ENCODE measurements around the gene CKB. TPM values are rescaled to one million over a fixed set of nuclear protein-coding genes. Genes with fewer than 3 reads are reported as not detected.
A peak's percentile ranks its signal among the peaks of the same experiment; 100 is the strongest.

CKB gene
- total RNA-seq, 2 donors from 2014 or later = 4.5 to 13.4 TPM

- no peak overlapping the region for H3K4me3 Mint-ChIP-seq
- H3K9me3 Mint-ChIP-seq = no peaks in the 10 kb centered on the region
- no peaks in the 10 kb centered on the region for H3K4me1 Mint-ChIP-seq
- H3K27me3 Mint-ChIP-seq = no peaks in the 10 kb centered on the region
- no peak for ATAC-seq (replicated peaks)
- H3K27ac Mint-ChIP-seq = no peak overlapping the region
- no peaks in the 10 kb centered on the region for H3K36me3 Mint-ChIP-seq (ENCODE audit: low read depth)
Observed at GRCh38 chr14:103545219-103545914, 22.7 kb upstream of the CKB start.

DNA sequence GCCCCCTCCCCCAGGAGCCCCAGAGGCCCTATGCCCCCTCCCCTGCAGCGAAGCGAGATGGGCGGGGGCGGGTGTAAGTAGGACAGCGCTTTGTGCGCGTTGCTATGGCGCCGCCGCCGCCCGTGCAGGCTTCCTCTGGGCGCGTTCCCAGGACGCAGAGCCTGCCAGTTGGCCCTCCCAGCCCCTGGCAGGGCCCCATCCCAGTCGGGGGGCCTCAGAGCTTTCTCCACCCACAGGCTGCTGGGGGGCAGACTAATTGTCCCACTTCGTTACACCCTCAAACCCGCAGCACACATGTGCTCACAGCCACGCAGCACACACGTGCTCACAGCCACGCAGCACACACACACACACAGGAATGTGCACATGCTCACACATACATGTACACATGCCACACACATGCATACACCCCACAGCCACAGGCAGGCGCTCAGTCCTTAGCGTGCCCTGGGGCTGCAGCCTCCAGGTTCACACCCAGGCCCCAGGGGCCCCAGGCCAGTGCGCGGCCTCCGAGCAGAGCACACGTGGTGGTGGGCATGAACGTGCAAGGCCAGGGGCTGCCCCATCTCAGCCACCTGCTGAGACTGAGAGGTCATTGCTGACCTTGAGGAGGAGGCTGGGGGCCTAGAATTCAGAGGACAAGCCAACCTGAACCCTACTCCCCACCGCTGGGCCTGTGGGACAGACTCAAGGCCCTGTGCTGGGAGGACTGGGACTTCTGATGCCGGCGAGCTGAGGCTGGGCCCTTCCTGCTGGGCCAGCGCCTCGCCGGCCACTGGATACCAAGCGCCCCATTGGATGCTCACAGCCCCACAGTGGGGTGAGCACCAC, 22.0 kb upstream of the CKB start:
- Mint-ChIP-seq H3K4me3 (no peak overlapping the region), H3K36me3 (ENCODE audit: low read depth) (no peaks in the 10 kb centered on the region), H3K4me1 (no peaks in the 10 kb centered on the region), H3K27ac (no peak overlapping the region), H3K9me3 (no peaks in the 10 kb centered on the region), H3K27me3 (no peaks in the 10 kb centered on the region)
- no peak for ATAC-seq (replicated peaks)

DNA sequence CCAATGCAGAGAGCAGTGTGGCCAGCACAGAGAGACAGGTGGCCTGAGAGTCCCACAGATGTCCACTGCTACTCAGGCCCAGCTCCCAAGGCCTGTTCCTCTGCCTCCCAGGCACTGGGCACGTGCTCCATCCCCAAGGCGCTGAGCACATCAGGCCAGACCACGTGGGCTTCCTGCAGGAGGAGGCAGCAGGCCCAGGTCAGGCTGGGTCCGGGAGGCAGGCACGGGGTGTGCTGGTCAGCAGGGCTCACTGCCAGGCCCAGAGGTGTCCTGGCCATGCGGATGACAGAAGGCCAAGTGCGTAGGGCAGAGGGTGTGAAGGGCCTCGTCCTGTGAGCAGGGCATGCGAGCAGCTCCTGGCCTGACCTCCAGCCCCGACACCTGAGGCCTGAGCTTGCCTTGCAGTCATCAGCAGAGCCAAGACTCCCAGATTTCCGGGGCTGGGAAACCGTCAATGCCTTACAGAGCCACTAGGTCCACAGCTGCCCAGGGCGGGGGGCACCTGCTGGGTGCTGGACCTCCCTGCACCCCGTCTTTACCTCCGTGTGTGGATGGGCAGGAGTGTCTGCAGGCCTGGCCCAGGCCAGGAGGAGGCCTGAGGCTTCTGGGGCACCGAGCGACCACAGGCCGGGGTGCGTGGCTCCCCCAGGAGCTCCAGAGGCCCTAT, 21.2 kb upstream of the CKB start:
- no peak for ATAC-seq (replicated peaks)
- no peaks in the 10 kb centered on the region for H3K27me3 Mint-ChIP-seq
- H3K4me3 Mint-ChIP-seq = no peak overlapping the region
- no peaks in the 10 kb centered on the region for H3K4me1 Mint-ChIP-seq
- H3K27ac Mint-ChIP-seq = no peak overlapping the region
- H3K9me3 Mint-ChIP-seq = no peaks in the 10 kb centered on the region
- no peaks in the 10 kb centered on the region for H3K36me3 Mint-ChIP-seq (ENCODE audit: low read depth)

GRCh38 chr14:103543140-103543539, 20.5 kb upstream of the CKB start:
- H3K36me3 Mint-ChIP-seq (ENCODE audit: low read depth) = no peaks in the 10 kb centered on the region
- no peak for ATAC-seq (replicated peaks)
- H3K27ac Mint-ChIP-seq = no peak overlapping the region
- no peaks in the 10 kb centered on the region for H3K9me3 Mint-ChIP-seq
- no peaks in the 10 kb centered on the region for H3K27me3 Mint-ChIP-seq
- no peaks in the 10 kb centered on the region for H3K4me1 Mint-ChIP-seq
- no peak overlapping the region for H3K4me3 Mint-ChIP-seq

- no peak for ATAC-seq (replicated peaks)
- Mint-ChIP-seq H3K27ac (no peak overlapping the region), H3K4me1 (no peaks in the 10 kb centered on the region)
Observed at GRCh38 chr14:103542605-103543088, 20.0 kb upstream of the CKB start.

DNA sequence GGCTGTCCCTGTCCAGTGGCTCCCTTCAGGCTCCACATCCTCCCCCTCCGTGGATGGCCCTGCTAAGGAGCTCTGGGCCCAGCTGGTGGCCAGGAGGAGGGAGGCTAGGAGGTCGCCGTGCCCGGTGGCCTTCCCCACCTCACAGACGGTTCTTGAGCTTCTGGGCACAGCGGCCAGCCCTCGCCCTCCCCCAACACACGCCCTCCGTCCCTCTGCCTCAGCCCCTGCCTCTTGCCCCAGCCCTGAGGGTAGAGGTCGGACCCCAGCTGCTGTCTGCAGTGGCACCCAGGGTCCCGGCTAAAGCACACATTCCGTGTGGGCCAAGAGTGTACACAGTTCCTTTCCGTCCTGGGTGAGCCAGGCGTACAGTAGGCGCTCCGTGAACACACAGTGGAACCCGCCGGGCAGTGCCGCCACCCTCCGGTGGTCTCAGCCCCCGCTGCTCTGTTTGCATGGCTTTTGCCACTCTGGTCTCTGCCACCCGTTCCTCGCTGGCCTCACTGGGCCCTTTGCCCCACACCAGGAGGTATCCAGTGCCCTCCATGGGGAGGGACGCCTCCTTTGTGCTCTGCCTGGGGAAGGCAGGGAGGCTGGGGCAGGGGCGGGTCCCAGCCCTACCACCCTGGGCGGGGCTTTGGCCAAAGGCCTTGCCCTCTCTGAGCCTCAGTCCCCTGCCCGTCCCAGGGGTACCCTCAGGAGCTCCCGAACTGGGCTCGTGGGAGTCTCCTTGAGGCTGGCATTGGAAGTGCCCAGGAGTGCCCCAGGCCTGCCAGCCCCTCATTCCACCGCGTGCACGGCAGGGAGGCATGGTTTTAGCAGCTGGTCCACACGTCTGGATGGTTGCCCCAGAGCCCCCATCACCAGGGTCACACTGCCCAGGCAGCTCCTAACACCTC, 19.3 kb upstream of the CKB start:
- Mint-ChIP-seq H3K4me3 (no peak overlapping the region), H3K27me3 (no peaks in the 10 kb centered on the region), H3K27ac (no peak overlapping the region), H3K4me1 (no peaks in the 10 kb centered on the region), H3K36me3 (ENCODE audit: low read depth) (no peaks in the 10 kb centered on the region), H3K9me3 (no peaks in the 10 kb centered on the region)
- no peak for ATAC-seq (replicated peaks)

More at GRCh38 chr14:103542605-103543088, 20.0 kb upstream of the CKB start:
- H3K27me3 Mint-ChIP-seq = no peaks in the 10 kb centered on the region
- no peaks in the 10 kb centered on the region for H3K9me3 Mint-ChIP-seq
- H3K4me3 Mint-ChIP-seq = no peak overlapping the region
- H3K36me3 Mint-ChIP-seq (ENCODE audit: low read depth) = no peaks in the 10 kb centered on the region

GRCh38 chr14:103540821-103541708, 18.4 kb upstream of the CKB start:
- Mint-ChIP-seq H3K27ac (no peak overlapping the region), H3K4me1 (no peaks in the 10 kb centered on the region), H3K9me3 (no peaks in the 10 kb centered on the region), H3K27me3 (no peaks in the 10 kb centered on the region), H3K4me3 (no peak overlapping the region), H3K36me3 (ENCODE audit: low read depth) (no peaks in the 10 kb centered on the region)
- ATAC-seq (replicated peaks) = no peak

DNA sequence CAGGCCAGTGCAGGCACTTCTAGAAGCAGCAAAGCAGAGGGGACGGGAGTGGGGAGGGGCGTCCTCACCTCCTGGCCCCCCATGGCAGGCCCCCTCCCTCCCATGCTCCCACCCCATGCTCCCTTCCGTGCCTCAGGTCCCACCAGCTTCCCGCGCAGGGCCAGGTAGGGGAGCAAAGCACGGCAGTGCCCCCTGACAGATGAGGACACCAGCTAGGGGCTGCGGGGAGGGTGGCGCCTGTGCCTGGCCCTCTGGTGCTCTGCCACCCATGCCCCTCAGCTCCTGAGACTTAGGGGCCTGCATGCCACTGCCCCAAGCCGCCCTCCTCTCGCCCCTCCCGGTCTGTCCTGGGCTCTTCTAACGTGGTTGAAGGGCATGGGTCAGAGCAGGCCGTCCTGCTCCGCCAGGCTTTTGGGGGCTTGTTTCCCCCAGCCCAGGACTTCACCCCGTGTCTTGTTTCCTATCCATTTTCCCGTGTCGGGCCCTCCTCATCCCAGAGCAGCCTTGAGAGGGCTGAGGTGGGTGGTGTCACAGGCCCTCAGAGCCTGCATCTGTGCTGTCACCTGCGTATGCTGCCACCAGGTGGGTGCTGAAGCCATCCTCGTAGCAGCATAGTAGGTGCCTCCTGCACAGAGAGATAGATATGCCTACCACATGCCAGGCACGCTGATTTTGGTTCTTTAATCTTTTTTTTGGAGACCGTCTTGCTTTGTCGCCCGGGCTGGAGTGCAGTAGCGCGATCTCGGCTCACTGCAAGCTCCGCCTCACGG, 16.6 kb upstream of the CKB start:
- H3K9me3 Mint-ChIP-seq = no peaks in the 10 kb centered on the region
- no peaks in the 10 kb centered on the region for H3K27me3 Mint-ChIP-seq
- no peaks in the 10 kb centered on the region for H3K4me1 Mint-ChIP-seq
- H3K36me3 Mint-ChIP-seq (ENCODE audit: low read depth) = no peaks in the 10 kb centered on the region
- no peak for ATAC-seq (replicated peaks)
- H3K4me3 Mint-ChIP-seq = no peak overlapping the region
- no peak overlapping the region for H3K27ac Mint-ChIP-seq

- Mint-ChIP-seq H3K27ac (no peak overlapping the region), H3K9me3 (no peaks in the 10 kb centered on the region), H3K4me1 (no peaks in the 10 kb centered on the region), H3K27me3 (no peaks in the 10 kb centered on the region), H3K4me3 (no peak overlapping the region), H3K36me3 (ENCODE audit: low read depth) (no peaks in the 10 kb centered on the region)
- ATAC-seq (replicated peaks) = peak; percentile 10
Observed at GRCh38 chr14:103538291-103539055, 15.8 kb upstream of the CKB start.

DNA sequence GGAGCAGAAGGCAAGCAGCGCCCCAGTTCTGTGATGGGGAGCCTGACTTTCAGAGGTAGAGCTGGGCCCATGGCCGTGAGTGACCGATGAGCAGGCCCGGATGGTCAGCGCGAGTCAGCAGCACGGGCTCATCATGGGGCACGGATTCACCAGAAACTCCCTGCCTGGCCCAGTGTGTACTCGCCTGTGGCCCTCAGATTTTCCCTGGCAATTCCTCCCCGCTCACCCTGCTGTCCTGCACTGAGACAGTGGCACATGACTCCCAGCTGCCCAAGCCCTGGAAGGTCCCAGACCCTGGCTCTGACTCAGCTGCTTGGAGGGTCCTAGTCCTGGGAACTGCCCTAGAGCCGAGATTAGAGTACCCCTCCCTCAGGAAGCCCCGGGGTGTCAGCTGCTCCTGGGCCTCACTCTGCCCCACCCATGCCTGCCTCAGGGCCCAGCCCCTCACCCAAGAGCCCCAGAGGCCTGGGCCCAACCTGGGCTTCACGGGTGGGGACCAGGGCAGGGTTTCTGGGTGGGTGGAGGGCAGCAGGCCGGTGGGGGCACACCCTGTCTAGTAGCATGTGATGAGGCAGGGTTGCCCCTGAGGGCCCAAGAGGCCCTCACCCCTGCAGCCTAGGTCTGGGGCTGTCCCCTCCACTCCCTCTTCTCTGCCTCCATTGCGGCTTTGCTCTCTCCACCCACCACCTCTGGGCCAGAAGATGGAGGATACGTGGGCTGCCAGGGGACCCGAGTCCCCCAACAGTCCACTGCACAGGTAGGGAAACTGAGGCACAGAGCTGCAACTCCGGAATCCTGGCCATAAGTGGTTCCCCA, 14.8 kb upstream of the CKB start:
- Mint-ChIP-seq H3K36me3 (ENCODE audit: low read depth) (no peaks in the 10 kb centered on the region), H3K9me3 (no peaks in the 10 kb centered on the region), H3K27ac (no peak overlapping the region), H3K4me1 (no peaks in the 10 kb centered on the region), H3K27me3 (no peaks in the 10 kb centered on the region), H3K4me3 (no peak overlapping the region)
- no peak for ATAC-seq (replicated peaks)

- H3K4me3 Mint-ChIP-seq = no peak overlapping the region
- H3K27me3 Mint-ChIP-seq = no peaks in the 10 kb centered on the region
- no peaks in the 10 kb centered on the region for H3K4me1 Mint-ChIP-seq
- no peak for ATAC-seq (replicated peaks)
- H3K9me3 Mint-ChIP-seq = no peaks in the 10 kb centered on the region
- H3K27ac Mint-ChIP-seq = no peak overlapping the region
- no peaks in the 10 kb centered on the region for H3K36me3 Mint-ChIP-seq (ENCODE audit: low read depth)
Observed at GRCh38 chr14:103536693-103537092, 14.1 kb upstream of the CKB start.
